ENCODE measurements around the gene KDM2B. TPM values are rescaled to one million over a fixed set of nuclear protein-coding genes. Genes with fewer than 3 reads are reported as not detected.

KDM2B gene
- polyA plus RNA-seq, 1 donor (not counting 4 experiments of a cell fraction or from before 2014, with no cell fraction given), result 10.3 TPM

- no peak overlapping the region for H3K4me2 ChIP-seq (ENCODE audit: control insufficient read depth, extremely low read depth, insufficient read depth, low read depth, low read length)
- peaks cover 0 to 4% of the 10 kb centered on the region in 2 experiments for H3K36me3 ChIP-seq (ENCODE audit: control insufficient read depth in 2 of 2, extremely low read depth in 1 of 2, insufficient read depth in 2 of 2, low read length in 2 of 2)
- no peaks in the 10 kb centered on the region for H3K4me1 ChIP-seq (ENCODE audit: control insufficient read depth, extremely low read depth, insufficient read depth, low read length)
- no peaks in the 10 kb centered on the region for H3K9me1 ChIP-seq (ENCODE audit: control insufficient read depth, extremely low read depth, insufficient read depth, low read length)
- H3K9me3 ChIP-seq (ENCODE audit: control insufficient read depth, low read depth, low read length), result no peaks in the 10 kb centered on the region
- DNase-seq (ENCODE audit: low read depth, low spot score) (no peak), FAIRE-seq (no peak)
- H3K27me3 ChIP-seq (ENCODE audit: control insufficient read depth, extremely low read depth, insufficient read depth, low read length), result no peaks in the 10 kb centered on the region
- H4K20me1 ChIP-seq (ENCODE audit: control insufficient read depth, extremely low read depth, insufficient read depth, low read length), result no peaks in the 10 kb centered on the region
- H3K27ac ChIP-seq (ENCODE audit: control insufficient read depth, insufficient read depth, low read length), result no peak overlapping the region
- TF ChIP-seq EZH2 (IDR thresholded peaks at IDR 0.05; ENCODE audit: low read length) (no peak), CTCF (optimal IDR thresholded peaks at IDR 0.05 in 1 of 3, IDR thresholded peaks at IDR 0.05 in 1 of 3, conservative IDR thresholded peaks at IDR 0.05 in 1 of 3; ENCODE audit: extremely low read depth in 1 of 3, insufficient read depth in 2 of 3, low read length in 3 of 3) (no peak)
- H3K4me3 ChIP-seq (ENCODE audit: control insufficient read depth in 2 of 3, extremely low read depth in 1 of 3, insufficient read depth in 2 of 3, low read depth in 1 of 3, low read length in 3 of 3), result no peak overlapping the region
- no peak overlapping the region for H3K9ac ChIP-seq (ENCODE audit: control insufficient read depth, extremely low read depth, insufficient read depth, low read length)
- no peaks in the 10 kb centered on the region for H3K79me2 ChIP-seq (ENCODE audit: control insufficient read depth, insufficient read depth, low read length)
- no peak overlapping the region for H2AFZ ChIP-seq (ENCODE audit: control insufficient read depth, low read length)
- dilution Hi-C loops (cut with MboI; ENCODE audit: extremely low pct_ligation_motif_present, low sequenced_read_pairs), result no loop called here
Measured at GRCh38 chr12:121495746-121496145, 85.1 kb downstream of the KDM2B start.

- H3K27ac ChIP-seq (ENCODE audit: control insufficient read depth, insufficient read depth, low read length), result no peak overlapping the region
- dilution Hi-C loops (cut with MboI; ENCODE audit: extremely low pct_ligation_motif_present, low sequenced_read_pairs), result no loop called here
- no peaks in the 10 kb centered on the region for H4K20me1 ChIP-seq (ENCODE audit: control insufficient read depth, extremely low read depth, insufficient read depth, low read length)
- DNase-seq (ENCODE audit: low read depth, low spot score) (no peak), FAIRE-seq (no peak)
- TF ChIP-seq EZH2 (IDR thresholded peaks at IDR 0.05; ENCODE audit: low read length), result no peak
- peak; percentile 78 to 93 (median 81) for TF ChIP-seq CTCF (optimal IDR thresholded peaks at IDR 0.05 in 1 of 3, IDR thresholded peaks at IDR 0.05 in 1 of 3, conservative IDR thresholded peaks at IDR 0.05 in 1 of 3; ENCODE audit: extremely low read depth in 1 of 3, insufficient read depth in 2 of 3, low read length in 3 of 3)
- no peak overlapping the region for H3K4me3 ChIP-seq (ENCODE audit: control insufficient read depth in 2 of 3, extremely low read depth in 1 of 3, insufficient read depth in 2 of 3, low read depth in 1 of 3, low read length in 3 of 3)
- no peaks in the 10 kb centered on the region for H3K79me2 ChIP-seq (ENCODE audit: control insufficient read depth, insufficient read depth, low read length)
- no peaks in the 10 kb centered on the region for H3K9me1 ChIP-seq (ENCODE audit: control insufficient read depth, extremely low read depth, insufficient read depth, low read length)
- H3K27me3 ChIP-seq (ENCODE audit: control insufficient read depth, extremely low read depth, insufficient read depth, low read length), result no peaks in the 10 kb centered on the region
- H3K36me3 ChIP-seq (ENCODE audit: control insufficient read depth in 2 of 2, extremely low read depth in 1 of 2, insufficient read depth in 2 of 2, low read length in 2 of 2), result peaks cover 4% of the 10 kb centered on the region in 2 experiments
- no peaks in the 10 kb centered on the region for H3K9me3 ChIP-seq (ENCODE audit: control insufficient read depth, low read depth, low read length)
- H3K4me1 ChIP-seq (ENCODE audit: control insufficient read depth, extremely low read depth, insufficient read depth, low read length), result no peaks in the 10 kb centered on the region
- no peak overlapping the region for H3K9ac ChIP-seq (ENCODE audit: control insufficient read depth, extremely low read depth, insufficient read depth, low read length)
- no peak overlapping the region for H3K4me2 ChIP-seq (ENCODE audit: control insufficient read depth, extremely low read depth, insufficient read depth, low read depth, low read length)
- H2AFZ ChIP-seq (ENCODE audit: control insufficient read depth, low read length), result no peak overlapping the region
Measured at GRCh38 chr12:121494093-121494787, 86.6 kb downstream of the KDM2B start.

All from keratinocyte (primary cell).